PFSK-1 (cell line): Measurements from ENCODE around the gene TMEM72.

Experiments
- FOXP2 ChIP-seq: optimal IDR thresholded peaks from 2 replicates; pipeline ENCODE3; 2011; ENCODE audit warnings: borderline replicate concordance, control low read depth, inconsistent platforms; ENCODE audit not compliant: insufficient read depth; ENCODE audit errors: extremely low read length, extremely low read depth
- POLR2AphosphoS5 ChIP-seq: IDR thresholded peaks from 2 replicates; pipeline ENCODE4 v1.6.1; 2012; ENCODE audit warnings: low read depth, mild to moderate bottlenecking, control low read depth, low read length, moderate library complexity
- SIN3A ChIP-seq: IDR thresholded peaks from 2 replicates; pipeline ENCODE4 v1.6.1; 2012; ENCODE audit warnings: mild to moderate bottlenecking, low read length, moderate library complexity, borderline replicate concordance; ENCODE audit not compliant: insufficient read depth
- TAF1 ChIP-seq: IDR thresholded peaks from 2 replicates; pipeline ENCODE4 v1.6.1; 2012; ENCODE audit warnings: low read length, control low read depth, borderline replicate concordance; ENCODE audit not compliant: insufficient read depth
- TF ChIP-seq, protein P1 (sequence below), 2 experiments: IDR thresholded peaks; 2 replicates each; pipeline versions ENCODE4 v1.6.1 to v1.8.0; 2011 to 2012; ENCODE audit warnings: low read depth in 2 of 2, low read length in 2 of 2, control low read depth in 1 of 2, inconsistent platforms in 1 of 2, mild to moderate bottlenecking in 1 of 2, moderate library complexity in 1 of 2; ENCODE audit not compliant: insufficient read depth in 1 of 2

TMEM72 gene

DNA sequence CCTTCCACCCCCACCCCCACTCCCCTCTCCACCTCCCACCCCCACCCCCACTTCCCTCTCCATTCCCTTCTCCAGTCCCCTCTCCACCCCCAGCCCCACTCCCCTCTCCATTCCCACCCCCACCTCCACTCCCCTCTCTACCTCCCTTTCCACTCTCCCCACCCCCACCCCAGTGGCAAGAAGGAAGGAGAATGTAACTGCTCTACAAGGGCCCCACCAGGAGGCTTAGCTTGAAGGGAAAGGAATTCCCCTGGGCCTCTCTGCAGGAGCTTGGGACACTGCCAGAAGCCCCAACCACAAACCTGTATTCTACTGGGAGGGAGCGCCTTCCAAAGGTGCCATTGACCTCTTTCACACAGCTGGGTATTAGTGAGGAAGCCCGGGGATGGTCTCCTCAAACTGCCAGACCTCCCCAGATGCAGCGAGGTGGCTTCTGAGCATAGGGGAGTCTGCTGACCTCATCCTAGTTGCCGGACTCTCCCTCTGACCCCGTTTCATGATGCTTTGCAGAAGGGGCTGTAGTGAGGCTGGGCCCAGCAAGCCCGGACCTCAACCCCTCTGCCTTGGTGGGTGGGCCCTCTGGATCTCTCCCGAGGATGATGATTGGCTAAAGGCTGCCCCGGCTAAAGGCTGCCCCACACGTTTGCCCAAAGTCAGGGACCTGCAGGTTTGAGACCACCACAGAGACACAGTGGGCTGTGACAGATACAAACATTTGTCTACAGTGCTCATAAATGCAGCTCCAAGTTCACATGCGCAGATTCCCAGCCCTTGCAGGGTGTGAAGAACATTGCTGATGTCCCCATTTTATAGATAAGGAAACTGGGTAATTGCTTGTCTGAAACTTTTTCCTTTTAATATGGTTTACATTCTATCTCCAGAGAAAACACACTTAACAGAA lies 64.5 kb downstream of the TMEM72 start:
- TF ChIP-seq, protein P1, sequence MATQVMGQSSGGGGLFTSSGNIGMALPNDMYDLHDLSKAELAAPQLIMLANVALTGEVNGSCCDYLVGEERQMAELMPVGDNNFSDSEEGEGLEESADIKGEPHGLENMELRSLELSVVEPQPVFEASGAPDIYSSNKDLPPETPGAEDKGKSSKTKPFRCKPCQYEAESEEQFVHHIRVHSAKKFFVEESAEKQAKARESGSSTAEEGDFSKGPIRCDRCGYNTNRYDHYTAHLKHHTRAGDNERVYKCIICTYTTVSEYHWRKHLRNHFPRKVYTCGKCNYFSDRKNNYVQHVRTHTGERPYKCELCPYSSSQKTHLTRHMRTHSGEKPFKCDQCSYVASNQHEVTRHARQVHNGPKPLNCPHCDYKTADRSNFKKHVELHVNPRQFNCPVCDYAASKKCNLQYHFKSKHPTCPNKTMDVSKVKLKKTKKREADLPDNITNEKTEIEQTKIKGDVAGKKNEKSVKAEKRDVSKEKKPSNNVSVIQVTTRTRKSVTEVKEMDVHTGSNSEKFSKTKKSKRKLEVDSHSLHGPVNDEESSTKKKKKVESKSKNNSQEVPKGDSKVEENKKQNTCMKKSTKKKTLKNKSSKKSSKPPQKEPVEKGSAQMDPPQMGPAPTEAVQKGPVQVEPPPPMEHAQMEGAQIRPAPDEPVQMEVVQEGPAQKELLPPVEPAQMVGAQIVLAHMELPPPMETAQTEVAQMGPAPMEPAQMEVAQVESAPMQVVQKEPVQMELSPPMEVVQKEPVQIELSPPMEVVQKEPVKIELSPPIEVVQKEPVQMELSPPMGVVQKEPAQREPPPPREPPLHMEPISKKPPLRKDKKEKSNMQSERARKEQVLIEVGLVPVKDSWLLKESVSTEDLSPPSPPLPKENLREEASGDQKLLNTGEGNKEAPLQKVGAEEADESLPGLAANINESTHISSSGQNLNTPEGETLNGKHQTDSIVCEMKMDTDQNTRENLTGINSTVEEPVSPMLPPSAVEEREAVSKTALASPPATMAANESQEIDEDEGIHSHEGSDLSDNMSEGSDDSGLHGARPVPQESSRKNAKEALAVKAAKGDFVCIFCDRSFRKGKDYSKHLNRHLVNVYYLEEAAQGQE (IDR thresholded peaks at IDR 0.05; ENCODE audit: insufficient read depth in 1 of 2, low read depth in 2 of 2, low read length in 2 of 2): no peak
- TF ChIP-seq TAF1: no peak
- TF ChIP-seq FOXP2: no peak

DNA sequence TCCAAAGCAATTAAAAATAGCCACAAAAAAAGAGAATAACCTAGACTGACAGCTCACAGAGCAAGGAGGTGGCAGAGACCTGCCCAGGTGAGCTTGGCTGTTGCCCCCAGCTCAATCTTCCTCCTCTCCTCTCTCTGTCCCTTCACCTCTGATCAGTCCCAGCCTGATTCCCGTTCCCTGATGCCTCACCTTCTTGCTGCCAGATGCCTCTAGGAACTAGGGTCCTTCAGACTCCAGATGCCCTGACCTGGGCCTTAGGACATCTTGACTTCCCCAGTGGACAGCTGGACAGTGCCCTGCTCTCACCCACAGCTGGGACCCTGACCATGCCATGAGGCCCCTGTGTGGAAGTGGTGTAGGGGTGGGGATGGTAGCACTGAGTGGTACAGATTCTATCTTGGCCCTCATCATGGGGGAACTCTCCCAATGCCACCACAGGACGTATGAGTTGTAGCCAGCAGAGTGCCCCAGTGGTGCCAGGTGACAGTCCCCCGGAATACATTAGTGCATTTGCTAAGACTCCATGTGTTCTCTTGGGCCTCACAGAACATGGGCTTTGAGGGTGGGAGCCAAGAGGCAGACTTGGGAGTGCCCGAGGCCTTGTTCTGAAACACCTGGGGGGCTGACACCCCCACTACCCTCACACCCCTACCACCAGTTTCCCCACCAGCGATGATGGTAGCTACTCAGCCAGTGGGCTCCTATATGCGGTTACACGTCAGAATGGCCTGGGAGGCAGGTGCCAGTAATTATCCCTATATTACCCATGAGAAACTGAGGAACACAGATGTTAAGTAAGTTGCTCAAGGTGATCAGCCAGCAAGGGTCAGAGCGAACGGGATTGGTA lies 65.4 kb downstream of the TMEM72 start:
- TF ChIP-seq TAF1 (no peak), POLR2AphosphoS5 (no peak)

DNA sequence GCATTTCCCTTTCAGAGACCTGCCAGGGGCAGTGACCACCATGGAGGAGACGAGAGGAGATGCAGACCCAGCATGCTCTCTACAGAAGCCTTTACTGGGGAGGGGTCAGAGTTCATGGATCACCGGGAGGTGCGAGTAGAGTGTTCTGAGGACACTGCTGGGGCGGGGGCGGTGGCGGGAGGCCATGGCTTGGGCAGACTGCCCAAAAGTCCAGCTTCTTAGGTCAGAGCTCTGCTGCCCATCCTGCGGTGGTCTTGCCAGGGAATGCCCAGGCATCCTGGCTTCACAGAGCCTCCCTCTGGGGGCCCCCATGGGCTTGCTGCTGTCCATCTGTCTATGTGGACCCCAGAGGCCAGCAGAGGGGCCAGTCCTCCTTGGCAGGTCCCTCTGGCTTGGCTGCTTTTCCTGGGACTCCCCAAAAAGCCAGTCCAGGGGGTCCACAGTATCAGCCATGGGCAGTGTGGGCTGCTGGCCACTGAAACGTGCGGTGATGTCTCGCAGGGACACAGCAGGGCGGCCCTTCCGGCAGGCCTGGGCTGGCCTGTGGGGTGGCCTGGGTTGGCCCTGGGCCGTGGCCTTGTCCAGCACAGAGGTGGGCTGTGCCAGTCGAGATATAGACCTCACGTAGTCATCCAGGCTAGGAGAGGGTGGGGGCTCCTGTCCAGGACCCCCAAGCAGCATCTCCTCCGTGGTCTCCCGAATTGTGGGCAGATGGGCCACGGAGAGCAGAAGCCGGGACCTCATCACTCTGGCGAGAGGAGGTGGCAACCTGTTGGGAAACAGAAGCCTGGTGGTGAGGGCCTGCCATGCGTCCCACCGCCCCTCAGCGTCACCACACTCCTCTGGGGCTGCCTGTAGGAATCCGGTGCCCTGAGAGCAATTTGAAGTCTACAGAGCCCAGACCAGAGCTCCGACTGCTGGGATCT lies 66.4 kb downstream of the TMEM72 start:
- no peak for TF ChIP-seq TAF1
- TF ChIP-seq, protein P1 (IDR thresholded peaks at IDR 0.05; ENCODE audit: insufficient read depth in 1 of 2, low read depth in 2 of 2, low read length in 2 of 2): no peak
- no peak for TF ChIP-seq SIN3A
- TF ChIP-seq POLR2AphosphoS5: no peak

DNA sequence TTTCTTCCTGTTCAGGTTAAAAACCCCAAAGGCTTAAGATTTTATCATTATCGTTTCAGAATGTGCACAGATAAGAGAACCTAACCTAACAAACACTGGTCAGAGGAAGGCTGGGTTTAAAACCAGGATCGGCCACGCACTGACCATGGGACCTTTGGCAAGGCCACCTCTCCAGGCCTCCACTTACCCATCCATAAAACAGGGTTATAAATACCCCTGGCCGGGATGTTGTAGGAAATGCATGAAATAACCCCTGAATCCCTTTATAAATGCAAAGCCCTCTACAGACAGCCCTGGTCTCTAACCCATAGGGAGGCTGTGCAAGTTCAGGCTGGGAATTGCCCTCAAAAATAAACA lies 67.1 kb downstream of the TMEM72 start:
- TF ChIP-seq SIN3A: no peak
- TF ChIP-seq, protein P1 (IDR thresholded peaks at IDR 0.05; ENCODE audit: insufficient read depth in 1 of 2, low read depth in 2 of 2, low read length in 2 of 2): no peak
- TF ChIP-seq TAF1: no peak
- no peak for TF ChIP-seq POLR2AphosphoS5
- TF ChIP-seq FOXP2: no peak

DNA sequence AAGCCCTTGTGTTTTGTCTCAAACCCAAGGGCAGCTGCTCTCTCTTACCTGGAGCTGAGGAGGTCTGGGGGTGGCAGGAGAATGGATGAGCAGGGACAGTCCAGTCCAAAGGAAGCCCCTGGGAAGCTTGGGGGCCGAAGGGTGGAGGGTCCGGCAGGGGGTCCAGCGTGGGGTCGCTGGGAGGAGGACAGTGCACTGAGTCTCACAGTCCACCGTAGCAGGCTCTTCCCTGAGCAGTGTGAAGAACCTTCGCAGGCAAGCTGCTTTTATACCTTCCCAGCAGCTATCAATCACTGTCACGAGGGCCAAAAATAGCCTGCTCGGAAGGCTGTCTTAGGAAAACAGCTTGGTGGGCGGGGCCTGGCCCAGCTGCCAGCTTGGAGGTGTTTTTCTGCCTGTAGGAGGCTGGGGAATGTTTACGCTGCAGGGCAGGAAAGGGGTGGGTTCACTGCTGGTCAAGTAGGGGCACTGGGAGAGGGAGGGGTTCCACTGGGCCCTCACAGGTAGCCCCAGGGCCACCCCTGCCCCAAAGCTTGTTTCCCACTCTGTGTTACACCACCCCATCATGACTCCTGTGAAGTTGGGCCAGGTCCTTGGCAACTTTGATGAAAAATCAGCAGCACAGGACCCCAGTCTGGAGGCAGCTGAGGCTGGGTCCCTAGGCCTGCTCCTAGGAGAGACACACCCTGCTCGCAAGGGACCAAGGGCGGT lies 67.6 kb downstream of the TMEM72 start, which contains the start of gene DEPP1:
Gene DEPP1, minus strand, starts transcription at position 240 of the 711 bp plus-strand sequence. CDS start 779 bp downstream, outside the sequence.
- TF ChIP-seq TAF1 (no peak), SIN3A (peak; percentile 60; the same call in 1 of the 2 replicates), POLR2AphosphoS5 (peak; percentile 71), FOXP2 (peak; percentile 89)
- TF ChIP-seq, protein P1 (IDR thresholded peaks at IDR 0.05; ENCODE audit: insufficient read depth in 1 of 2, low read depth in 2 of 2, low read length in 2 of 2): no peak
